GM12892 (cell line): ENCODE data around the gene KDM6A.
"Not testable (repeated sequence)": the region's sequence is repeated elsewhere in the genome, so short reads cannot be mapped to it uniquely, and the experiment has no call there.

Experiments used
- POLR2A ChIP-seq: IDR thresholded peaks from 2 replicates; pipeline ENCODE4 v1.6.1; 2011; ENCODE audit warnings: low read depth, low read length, control low read depth
- POLR2AphosphoS5 ChIP-seq: IDR thresholded peaks from 2 replicates; pipeline ENCODE4 v1.6.1; 2011; ENCODE audit warnings: low read depth, low read length, control low read depth
- TAF1 ChIP-seq: IDR thresholded peaks from 2 replicates; pipeline ENCODE4 v1.6.1; 2011; ENCODE audit warnings: low read depth, mild to moderate bottlenecking, control low read depth, low read length, borderline replicate concordance

- TF ChIP-seq POLR2A, POLR2AphosphoS5, TAF1: not testable (repeated sequence)
Measured at GRCh38 chrX:44999237-44999636, 126.2 kb downstream of the KDM6A start.
